ENCODE data around the gene PLK3.
"Not testable (repeated sequence)": the region's sequence is repeated elsewhere in the genome, so short reads cannot be mapped to it uniquely, and the experiment has no call there.

Gene PLK3

GRCh38 chr1:44787506-44787905, 12.7 kb upstream of the PLK3 start:
- DNase-seq (ENCODE audit: low spot score): no peak

DNA sequence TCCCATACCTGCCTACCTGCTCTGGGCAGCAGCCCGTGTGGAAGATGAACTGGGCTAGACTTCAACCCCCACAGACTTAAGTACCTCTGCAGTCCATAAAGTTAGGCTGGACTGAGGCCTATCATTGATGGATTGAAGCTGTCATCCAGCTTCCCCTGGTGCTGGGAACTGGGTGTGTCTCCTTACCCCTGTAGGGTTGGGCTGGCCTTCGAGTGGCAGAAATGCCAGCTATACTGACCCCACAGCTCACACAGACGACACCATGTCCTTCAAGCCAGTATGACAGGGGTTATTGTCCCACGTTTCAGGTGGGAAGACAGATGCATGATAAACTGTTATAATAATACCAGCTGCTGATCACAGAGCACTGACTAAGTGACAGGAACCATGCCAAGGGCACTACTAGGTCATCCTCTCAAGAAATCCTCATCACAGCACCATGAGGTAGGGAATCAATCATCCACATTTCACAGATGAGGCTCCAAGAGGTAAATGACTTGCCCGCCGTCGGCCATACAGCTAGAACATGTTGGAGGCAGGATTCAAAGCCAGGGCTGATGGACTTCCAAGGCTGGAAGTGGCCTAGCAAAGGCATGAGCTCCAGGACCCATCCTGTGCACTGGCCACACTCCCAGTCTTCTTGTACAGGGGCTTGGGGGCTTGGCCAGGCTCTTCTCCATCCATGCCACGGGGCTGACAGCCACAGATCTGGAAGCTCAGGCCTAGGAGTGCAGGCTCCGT, 11.9 kb upstream of the PLK3 start, which contains the start of gene BEST4:
Gene BEST4 (minus strand): TSS at position 51 of the 741 bp plus-strand sequence. CDS start 465 bp downstream, outside the sequence.
- no peak for DNase-seq (ENCODE audit: low spot score)

GRCh38 chr1:44790968-44791801, 9.0 kb upstream of the PLK3 start:
- DNase-seq (ENCODE audit: low spot score): no peak

DNA sequence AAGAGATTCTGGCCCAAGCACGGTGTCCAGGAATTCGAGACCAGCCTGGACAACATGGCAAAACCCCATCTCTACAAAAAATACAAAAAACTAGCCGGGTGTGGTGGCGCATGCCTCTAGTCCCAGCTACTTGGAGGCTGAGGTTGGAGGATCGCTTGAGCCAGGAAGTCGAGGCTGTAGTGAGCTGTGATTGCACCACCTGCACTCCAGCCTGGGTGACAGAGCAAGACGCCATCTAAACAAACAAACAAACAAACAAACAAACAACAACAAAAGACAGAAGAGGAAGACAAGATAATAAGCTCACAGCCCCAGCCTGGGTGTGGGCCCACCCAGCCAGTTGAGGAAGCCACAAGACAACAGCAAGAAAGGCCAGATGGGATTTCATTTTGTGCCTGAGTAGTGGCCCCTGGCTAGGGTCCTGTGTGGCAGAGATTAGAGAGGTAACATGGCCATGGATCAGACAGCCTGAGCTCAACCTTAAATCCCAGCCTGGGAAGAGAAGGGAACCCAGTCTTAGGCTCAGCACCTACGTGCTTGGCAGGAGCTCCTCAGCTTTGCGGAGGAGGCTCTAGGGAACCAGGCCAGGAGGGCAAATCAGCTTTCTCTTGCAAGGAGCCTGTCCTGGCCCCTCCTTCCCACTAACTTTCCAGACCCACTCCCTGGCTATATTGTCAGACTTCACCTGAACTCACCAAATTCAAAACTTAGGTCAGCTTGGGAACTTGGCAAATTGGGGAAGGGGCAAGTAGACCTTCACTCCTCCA, 7.3 kb upstream of the PLK3 start:
- DNase-seq (ENCODE audit: low spot score): no peak

- DNase-seq (ENCODE audit: low spot score): not testable (repeated sequence)
These were observed 2.3 kb upstream of the PLK3 start for GRCh38 chr1:44797886-44798285.

DNA sequence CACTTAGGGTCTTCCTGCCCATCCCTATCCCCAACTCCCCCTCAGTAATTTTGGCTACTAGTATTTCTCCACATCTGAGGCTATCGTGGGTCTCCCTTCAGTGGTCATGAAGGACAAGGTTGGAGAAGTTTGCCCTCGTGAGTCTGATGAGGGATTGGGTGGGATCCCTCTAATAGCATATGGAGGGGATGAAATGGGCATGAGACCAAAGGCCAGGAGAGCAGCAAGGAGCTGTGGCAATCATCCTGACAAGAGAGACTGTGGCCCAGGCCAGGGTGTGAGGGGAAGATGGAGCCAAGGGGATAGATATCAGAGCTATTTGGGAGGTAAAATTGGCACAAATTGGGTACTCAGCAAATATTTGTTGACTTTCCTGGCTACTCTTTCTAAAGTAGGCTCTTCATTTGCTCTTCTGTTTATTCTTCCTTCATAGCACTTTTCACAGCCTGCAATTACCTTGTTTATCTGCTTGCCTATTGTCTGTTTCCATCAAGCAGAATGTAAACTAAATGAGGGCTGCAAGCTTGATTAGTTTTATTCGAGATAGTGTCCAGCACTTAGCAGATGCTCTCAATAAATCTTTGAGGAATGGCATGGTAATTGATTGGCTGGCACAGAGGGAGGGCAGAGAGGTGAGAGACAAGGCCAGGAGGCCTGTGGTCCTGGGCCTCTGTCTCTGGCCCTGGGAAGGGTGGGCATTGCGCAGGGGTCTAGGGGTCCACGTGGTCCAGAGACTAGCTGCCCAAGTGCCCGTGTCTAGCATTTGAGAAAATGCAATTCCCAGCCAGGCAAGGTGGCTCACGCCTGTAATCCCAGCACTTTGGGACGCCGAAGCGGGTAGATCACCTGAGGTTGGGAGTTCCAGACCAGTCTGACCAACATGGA, 1.5 kb upstream of the PLK3 start:
- no peak for DNase-seq (ENCODE audit: low spot score)

GRCh38 chr1:44801491-44802305, 1.5 kb downstream of the PLK3 start:
- DNase-seq (ENCODE audit: low spot score): peak; percentile 26

- no peak for DNase-seq (ENCODE audit: low spot score)
These were observed 2.3 kb downstream of the PLK3 start for GRCh38 chr1:44802306-44803061.

DNA sequence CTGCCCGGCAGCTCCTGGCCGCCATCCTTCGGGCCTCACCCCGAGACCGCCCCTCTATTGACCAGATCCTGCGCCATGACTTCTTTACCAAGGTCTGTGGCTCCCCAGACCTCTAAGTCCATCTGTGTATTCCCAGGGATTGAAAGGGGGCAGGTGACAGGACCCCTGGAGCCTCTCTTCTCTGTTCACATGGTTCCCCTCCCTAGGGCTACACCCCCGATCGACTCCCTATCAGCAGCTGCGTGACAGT, 2.8 kb downstream of the PLK3 start:
- DNase-seq (ENCODE audit: low spot score): no peak

DNA sequence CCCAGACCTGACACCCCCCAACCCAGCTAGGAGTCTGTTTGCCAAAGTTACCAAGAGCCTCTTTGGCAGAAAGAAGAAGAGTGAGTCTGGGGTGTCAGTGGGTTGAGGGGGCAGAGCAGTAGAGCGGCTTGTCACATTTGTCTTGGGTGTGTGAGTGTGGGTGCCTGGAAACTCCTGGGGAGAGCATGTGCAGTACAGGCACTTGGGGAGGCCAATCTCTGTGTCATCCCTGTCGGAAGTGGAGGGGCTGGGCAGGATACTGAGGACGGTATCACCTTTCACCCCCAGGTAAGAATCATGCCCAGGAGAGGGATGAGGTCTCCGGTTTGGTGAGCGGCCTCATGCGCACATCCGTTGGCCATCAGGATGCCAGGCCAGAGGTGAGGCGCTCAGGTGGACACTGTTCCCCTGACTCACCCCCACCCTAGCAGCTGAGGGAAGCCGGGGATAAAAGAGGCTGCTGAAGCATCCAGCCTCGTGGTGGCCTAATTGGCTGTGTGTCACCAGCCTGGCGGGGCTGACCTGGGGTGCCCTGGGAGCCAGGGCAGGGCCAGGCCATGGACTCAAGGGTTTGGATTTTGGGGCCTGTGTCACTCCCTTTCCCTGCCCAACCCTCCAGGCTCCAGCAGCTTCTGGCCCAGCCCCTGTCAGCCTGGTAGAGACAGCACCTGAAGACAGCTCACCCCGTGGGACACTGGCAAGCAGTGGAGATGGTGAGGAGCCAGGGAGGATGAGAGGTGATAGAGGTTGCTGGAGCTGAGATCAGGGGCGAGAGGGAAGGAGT, 3.3 kb downstream of the PLK3 start:
- DNase-seq (ENCODE audit: low spot score): no peak

- no peak for DNase-seq (ENCODE audit: low spot score)
These were observed 5.3 kb downstream of the PLK3 start for GRCh38 chr1:44805311-44806024.

- DNase-seq (ENCODE audit: low spot score): no peak
These were observed 6.0 kb downstream of the PLK3 start for GRCh38 chr1:44806025-44806703.

GRCh38 chr1:44806704-44807363, 6.7 kb downstream of the PLK3 start, which contains the start of gene DYNLT4:
Gene DYNLT4 (minus strand): TSS chr1:44807351. CDS start chr1:44806668, 683 bp downstream.
- DNase-seq (ENCODE audit: low spot score): no peak

DNA sequence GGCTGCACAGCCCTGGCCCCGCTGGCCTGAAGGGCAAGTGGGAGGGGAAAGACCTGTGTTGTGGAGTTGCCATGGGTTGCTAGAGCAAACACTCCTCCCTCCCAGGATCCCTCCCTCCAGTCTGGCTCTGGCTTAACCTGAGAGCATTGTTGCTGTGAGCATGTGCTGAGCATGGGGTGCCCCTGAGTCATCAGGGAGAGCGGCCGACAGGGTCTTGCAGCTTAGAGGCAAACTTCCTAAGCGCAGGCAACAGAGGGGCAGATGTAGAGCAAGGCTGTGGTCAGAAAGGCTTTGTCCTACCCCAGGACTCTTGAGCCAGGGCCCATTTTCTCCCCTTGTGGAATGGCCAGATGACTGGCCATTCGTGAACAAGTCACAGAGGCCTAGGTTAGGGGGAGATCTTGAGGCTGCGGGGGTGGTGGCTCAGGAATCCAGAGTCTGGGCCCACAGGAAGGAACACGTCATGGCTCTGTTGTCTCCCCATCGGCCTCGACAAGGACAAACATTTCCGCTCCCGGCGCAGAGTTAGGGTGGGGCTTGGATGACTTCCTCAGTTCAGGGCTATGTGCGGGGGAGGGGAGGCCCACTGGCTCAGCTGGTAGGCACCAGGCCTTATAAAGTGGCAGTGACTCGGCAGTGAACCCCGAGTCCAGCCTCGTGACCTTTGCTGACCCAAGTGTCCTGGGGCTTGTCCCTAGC, 7.3 kb downstream of the PLK3 start:
- peak; percentile 61 for DNase-seq (ENCODE audit: low spot score)

- no peak for DNase-seq (ENCODE audit: low spot score)
These were observed 8.1 kb downstream of the PLK3 start, which contains the start of gene BTBD19 for GRCh38 chr1:44808063-44808937. Gene BTBD19 (plus strand): TSS chr1:44808523. CDS start chr1:44808821, 298 bp downstream.

Measured in NAMALWA (cell line).